SK-N-SH (cell line): ENCODE data around the gene MYO1D. TPM values are rescaled to one million over a fixed set of nuclear protein-coding genes. Genes with fewer than 3 reads are reported as not detected.

Experiments used
- CTCF ChIA-PET: fragments of 300-600, 350-600 bp; formaldehyde crosslinking; extraction: SDS; loops from one replicate; lab custom pipeline; 2021; lab: Yijun Ruan, JAX
- POLR2A ChIA-PET: fragments of 350-600 bp; sonication (Branson Sonifier 250); formaldehyde crosslinking; extraction: SDS; loops from one replicate; lab custom pipeline; 2020; ENCODE audit warnings: antibody characterized with exemption, inconsistent platforms; lab: Yijun Ruan, JAX
- DNase-seq: peaks from one replicate; pipeline ENCODE4 v3.0.0; 2012
- H2AFZ ChIP-seq: fragments of 200-600 bp; sonication (generic); 2 replicates; pipeline ENCODE4 v1.8.1; 2016; ENCODE audit warnings: antibody characterized with exemption, mild to moderate bottlenecking, low read depth
- H3F3A ChIP-seq: fragments of 200-600 bp; sonication (generic); replicated peaks from 2 replicates; pipeline ENCODE3; 2016; ENCODE audit warnings: antibody characterized with exemption, mild to moderate bottlenecking; ENCODE audit not compliant: insufficient read depth
- H3K27ac ChIP-seq, 2 experiments: fragments of 200-500 bp in 1 of 2; fragments of 200-600 bp in 1 of 2; sonication (Bioruptor generic) in 1 of 2; sonication (generic), shearing (Covaris generic) in 1 of 2; 2 replicates each; pipeline versions ENCODE4 v1.5.1 to v1.6.1; 2014 to 2016; ENCODE audit warnings: low read depth in 2 of 2, inconsistent platforms in 1 of 2, low read length in 1 of 2, mild to moderate bottlenecking in 1 of 2, mixed read lengths in 1 of 2
- H3K27me3 ChIP-seq: fragments of 200-600 bp; sonication (generic), shearing (Covaris generic); 2 replicates; pipeline ENCODE4 v1.6.1; 2016; ENCODE audit warnings: mixed run types; ENCODE audit not compliant: insufficient read depth
- H3K36me3 ChIP-seq, 2 experiments: fragments of 200-500 bp in 1 of 2; fragments of 200-600 bp in 1 of 2; sonication (Bioruptor generic) in 1 of 2; sonication (generic) in 1 of 2; replicated peaks in 1 of 2; 2 replicates each; pipeline versions ENCODE3 to v1.5.1; 2014 to 2016; ENCODE audit warnings: low read length in 1 of 2, mild to moderate bottlenecking in 1 of 2; ENCODE audit not compliant: insufficient read depth in 2 of 2, control insufficient read depth in 1 of 2
- H3K4me1 ChIP-seq, 2 experiments: fragments of 200-500 bp in 1 of 2; fragments of 200-600 bp in 1 of 2; sonication (Bioruptor generic) in 1 of 2; sonication (generic), shearing (Covaris generic) in 1 of 2; 2 replicates each; pipeline versions ENCODE4 v1.5.1 to v1.6.1; 2014 to 2016; ENCODE audit warnings: low read depth in 1 of 2, low read length in 1 of 2, mixed run types in 1 of 2; ENCODE audit not compliant: insufficient read depth in 2 of 2, control insufficient read depth in 1 of 2
- H3K4me2 ChIP-seq: fragments of 200-600 bp; sonication (generic), shearing (Covaris generic); 2 replicates; pipeline ENCODE4 v1.6.1; 2017; ENCODE audit warnings: mixed run types
- H3K4me3 ChIP-seq, 2 experiments: fragments of 200-500 bp in 1 of 2; fragments of 200-600 bp in 1 of 2; sonication (Bioruptor generic) in 1 of 2; sonication (generic), shearing (Covaris generic) in 1 of 2; 2 replicates each; pipeline versions ENCODE4 v1.5.1 to v1.8.1; 2014 to 2016; ENCODE audit warnings: low read depth in 2 of 2, inconsistent platforms in 1 of 2, low read length in 1 of 2, mild to moderate bottlenecking in 1 of 2, mixed read lengths in 1 of 2, moderate library complexity in 1 of 2
- H3K79me2 ChIP-seq: fragments of 200-600 bp; sonication (generic); 2 replicates; pipeline ENCODE4 v1.8.1; 2017; ENCODE audit warnings: mild to moderate bottlenecking; ENCODE audit not compliant: insufficient read depth
- H3K9ac ChIP-seq: fragments of 200-600 bp; sonication (generic); 2 replicates; pipeline ENCODE4 v1.6.1; 2017; ENCODE audit warnings: mixed run types
- H3K9me2 ChIP-seq: fragments of 200-600 bp; sonication (generic); 2 replicates; pipeline ENCODE4 v1.6.1; 2017; ENCODE audit warnings: mixed run types
- H3K9me3 ChIP-seq: fragments of 200-600 bp; sonication (generic); 2 replicates; pipeline ENCODE4 v1.6.1; 2017; ENCODE audit warnings: mixed run types, mild to moderate bottlenecking, moderate library complexity
- H4K20me1 ChIP-seq: fragments of 200-600 bp; sonication (generic); 2 replicates; pipeline ENCODE4 v1.6.1; 2017; ENCODE audit warnings: mild to moderate bottlenecking, mixed run types; ENCODE audit not compliant: insufficient read depth
- CHD2 ChIP-seq: fragments of 150-350 bp; IDR thresholded peaks from 2 replicates; pipeline ENCODE4 v1.6.1; 2018; ENCODE audit warnings: low read length; ENCODE audit not compliant: partially characterized antibody
- EP300 ChIP-seq, 2 experiments: IDR thresholded peaks; 2 replicates each; pipeline versions ENCODE4 v1.4.0 to v1.6.1; 2012; ENCODE audit warnings: borderline replicate concordance in 1 of 2, low read depth in 1 of 2, low read length in 1 of 2
- FOSL2 ChIP-seq: IDR thresholded peaks from 2 replicates; pipeline ENCODE4 v1.4.0; 2012; ENCODE audit warnings: low read depth, mild to moderate bottlenecking, moderate library complexity, borderline replicate concordance
- GABPA ChIP-seq: IDR thresholded peaks from 2 replicates; pipeline ENCODE4 v1.4.0; 2012; ENCODE audit warnings: low read depth, mild to moderate bottlenecking
- JUND ChIP-seq: IDR thresholded peaks from 2 replicates; pipeline ENCODE4 v1.4.0; 2012
- NFIC ChIP-seq: IDR thresholded peaks from 2 replicates; pipeline ENCODE4 v1.4.0; 2012; ENCODE audit warnings: borderline replicate concordance
- POLR2AphosphoS5 ChIP-seq: IDR thresholded peaks from 2 replicates; pipeline ENCODE4 v1.6.1; 2012; ENCODE audit warnings: low read depth, low read length
- RAD21 ChIP-seq: IDR thresholded peaks from 2 replicates; pipeline ENCODE4 v1.6.1; 2012; ENCODE audit warnings: mild to moderate bottlenecking, low read length
- RFX5 ChIP-seq: IDR thresholded peaks from 2 replicates; pipeline ENCODE4 v1.6.1; 2012; ENCODE audit warnings: mild to moderate bottlenecking, improper control_type of control experiment, low read length
- SIN3A ChIP-seq: IDR thresholded peaks from 2 replicates; pipeline ENCODE4 v1.6.1; 2012; ENCODE audit warnings: low read depth, mild to moderate bottlenecking, low read length, moderate library complexity, borderline replicate concordance
- SMC3 ChIP-seq: IDR thresholded peaks from 2 replicates; pipeline ENCODE4 v1.6.1; 2012; ENCODE audit warnings: low read depth, low read length, improper control_type of control experiment
- TCF12 ChIP-seq: IDR thresholded peaks from 2 replicates; pipeline ENCODE4 v1.4.0; 2012
- USF2 ChIP-seq: fragments of 150-350 bp; IDR thresholded peaks from 2 replicates; pipeline ENCODE4 v1.6.1; 2017; ENCODE audit warnings: antibody characterized with exemption, low read length, low read depth, borderline replicate concordance
- YY1 ChIP-seq: IDR thresholded peaks from 2 replicates; pipeline ENCODE4 v1.4.0; 2012; ENCODE audit warnings: low read depth, mild to moderate bottlenecking
- WGBS: methylation state at CpG from one replicate; pipeline ENCODE4 v1.1.6; 2017; ENCODE audit warnings: low lambda C conversion rate; 5-methylcytosine and 5-hydroxymethylcytosine counted together
- polyA plus RNA-seq, 3 experiments: library from polyadenylated mRNA; depleted of rRNA; stranded (reverse); fragments of >200 nt; gene quantifications; 2 replicates each; pipeline ENCODE4 v1.2.3, GENCODE V29; 2012
- TF ChIP-seq, protein P1 (sequence below): IDR thresholded peaks from 2 replicates; pipeline ENCODE4; 2012
- TF ChIP-seq, protein P2 (sequence below): IDR thresholded peaks from 2 replicates; pipeline ENCODE4 v1.4.0; 2012; ENCODE audit warnings: low read depth, borderline replicate concordance
- TF ChIP-seq, protein P3 (sequence below): IDR thresholded peaks from 2 replicates; pipeline ENCODE4 v1.4.0; 2012; ENCODE audit warnings: low read depth

Gene MYO1D
- polyA plus RNA-seq, 1 of the 3 experiments (the other 2 are of a cell fraction), result 20.4 TPM

- Histone ChIP-seq H3K9me2 (no peaks in the 10 kb centered on the region), H3K4me3 (no peak overlapping the region), H3K27me3 (no peaks in the 10 kb centered on the region), H3K27ac (peak overlapping the region in 1 of 2 experiments; percentile 50; a peak in 2 of 4 replicates), H2AFZ (no peak overlapping the region), H3K9me3 (no peaks in the 10 kb centered on the region), H3K4me2 (no peak overlapping the region), H3K9ac (no peak overlapping the region), H3K36me3 (peaks cover 0 to 5% of the 10 kb centered on the region in 2 experiments), H4K20me1 (no peaks in the 10 kb centered on the region), H3K4me1 (no peaks in the 10 kb centered on the region; a peak in 1 of 4 replicates), H3F3A (peaks cover 8% of the 10 kb centered on the region), H3K79me2 (no peaks in the 10 kb centered on the region)
- no peak for DNase-seq
- CTCF ChIA-PET, result interaction anchor here (1.4 kb wide), 1 partner anchor 12 kb away, joined by 3 read pairs; no protein-coding TSS in a partner anchor
- 84% methylated on average over 4 of the region's 4 CpGs for WGBS
- TF ChIP-seq GABPA (no peak), JUND (peak; percentile 47; the same call in 1 of the 2 replicates), CHD2 (no peak), USF2 (no peak), FOSL2 (peak; percentile 28; the same call in 1 of the 2 replicates), RAD21 (no peak), TCF12 (peak; percentile 24; the same call in 1 of the 2 replicates)
- TF ChIP-seq, protein P1, sequence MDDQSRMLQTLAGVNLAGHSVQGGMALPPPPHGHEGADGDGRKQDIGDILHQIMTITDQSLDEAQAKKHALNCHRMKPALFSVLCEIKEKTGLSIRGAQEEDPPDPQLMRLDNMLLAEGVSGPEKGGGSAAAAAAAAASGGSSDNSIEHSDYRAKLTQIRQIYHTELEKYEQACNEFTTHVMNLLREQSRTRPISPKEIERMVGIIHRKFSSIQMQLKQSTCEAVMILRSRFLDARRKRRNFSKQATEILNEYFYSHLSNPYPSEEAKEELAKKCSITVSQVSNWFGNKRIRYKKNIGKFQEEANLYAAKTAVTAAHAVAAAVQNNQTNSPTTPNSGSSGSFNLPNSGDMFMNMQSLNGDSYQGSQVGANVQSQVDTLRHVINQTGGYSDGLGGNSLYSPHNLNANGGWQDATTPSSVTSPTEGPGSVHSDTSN, result peak; percentile 64
- TF ChIP-seq, protein P2, sequence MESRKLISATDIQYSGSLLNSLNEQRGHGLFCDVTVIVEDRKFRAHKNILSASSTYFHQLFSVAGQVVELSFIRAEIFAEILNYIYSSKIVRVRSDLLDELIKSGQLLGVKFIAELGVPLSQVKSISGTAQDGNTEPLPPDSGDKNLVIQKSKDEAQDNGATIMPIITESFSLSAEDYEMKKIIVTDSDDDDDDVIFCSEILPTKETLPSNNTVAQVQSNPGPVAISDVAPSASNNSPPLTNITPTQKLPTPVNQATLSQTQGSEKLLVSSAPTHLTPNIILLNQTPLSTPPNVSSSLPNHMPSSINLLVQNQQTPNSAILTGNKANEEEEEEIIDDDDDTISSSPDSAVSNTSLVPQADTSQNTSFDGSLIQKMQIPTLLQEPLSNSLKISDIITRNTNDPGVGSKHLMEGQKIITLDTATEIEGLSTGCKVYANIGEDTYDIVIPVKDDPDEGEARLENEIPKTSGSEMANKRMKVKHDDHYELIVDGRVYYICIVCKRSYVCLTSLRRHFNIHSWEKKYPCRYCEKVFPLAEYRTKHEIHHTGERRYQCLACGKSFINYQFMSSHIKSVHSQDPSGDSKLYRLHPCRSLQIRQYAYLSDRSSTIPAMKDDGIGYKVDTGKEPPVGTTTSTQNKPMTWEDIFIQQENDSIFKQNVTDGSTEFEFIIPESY, result no peak
- POLR2A ChIA-PET, result no interaction called here
Observed at GRCh38 chr17:32742681-32743538, 134.0 kb downstream of the MYO1D start.

DNA sequence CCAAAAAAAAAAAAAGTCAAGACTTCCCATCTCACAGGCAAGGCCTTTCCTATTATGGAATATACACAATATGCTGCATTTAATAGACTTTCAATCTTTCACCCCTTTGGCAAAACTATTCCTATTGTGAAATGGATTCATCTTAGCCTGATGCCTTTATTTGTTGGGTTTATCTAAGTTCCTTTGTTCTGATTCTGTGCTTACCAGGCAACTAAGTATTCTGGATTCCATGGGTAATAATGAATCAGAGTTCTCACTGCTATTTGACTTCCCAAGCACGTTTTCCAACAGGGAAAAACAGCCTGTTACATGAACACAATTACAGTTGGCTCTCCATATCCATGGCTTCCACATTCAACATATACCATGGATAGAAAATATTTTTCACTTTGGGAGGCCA, 135.5 kb downstream of the MYO1D start:
- CTCF ChIA-PET, result no interaction called here
- H3K27ac ChIP-seq, result no peak overlapping the region
- POLR2A ChIA-PET, result no interaction called here
- WGBS, result 57% methylated on average over 1 of the region's 1 CpG
- H3K27me3 ChIP-seq, result no peaks in the 10 kb centered on the region
- H3K4me3 ChIP-seq, result no peak overlapping the region
- H3K9me3 ChIP-seq, result no peaks in the 10 kb centered on the region
- H3K9me2 ChIP-seq, result no peaks in the 10 kb centered on the region
- peaks cover 8% of the 10 kb centered on the region for H3F3A ChIP-seq
- peaks cover 0 to 7% of the 10 kb centered on the region in 2 experiments for H3K36me3 ChIP-seq
- no peak overlapping the region for H2AFZ ChIP-seq
- no peak overlapping the region for H3K9ac ChIP-seq
- H3K4me2 ChIP-seq, result no peak overlapping the region
- H3K79me2 ChIP-seq, result no peaks in the 10 kb centered on the region
- TF ChIP-seq RFX5 (no peak), EP300 (IDR thresholded peaks at IDR 0.05; ENCODE audit: borderline replicate concordance in 1 of 2, low read depth in 1 of 2, low read length in 1 of 2) (no peak), SIN3A (no peak), POLR2AphosphoS5 (no peak), YY1 (no peak), SMC3 (no peak), NFIC (no peak)
- TF ChIP-seq, protein P1, result no peak
- TF ChIP-seq, protein P3, sequence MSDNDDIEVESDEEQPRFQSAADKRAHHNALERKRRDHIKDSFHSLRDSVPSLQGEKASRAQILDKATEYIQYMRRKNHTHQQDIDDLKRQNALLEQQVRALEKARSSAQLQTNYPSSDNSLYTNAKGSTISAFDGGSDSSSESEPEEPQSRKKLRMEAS, result no peak
- no peaks in the 10 kb centered on the region for H4K20me1 ChIP-seq
- DNase-seq, result no peak
- no peaks in the 10 kb centered on the region; a peak in 1 of 4 replicates for H3K4me1 ChIP-seq
